Stomach smooth muscle (tissue), 2 donors: ENCODE data around the gene AKT2.

Source experiments
- H3K27ac ChIP-seq: one replicate; pipeline ENCODE4 v1.7.0; 2013; ENCODE audit warnings: mild to moderate bottlenecking, low read length, inconsistent platforms
- H3K27me3 ChIP-seq, 2 donors: one replicate each; pipeline ENCODE4 v1.7.0; 2013; ENCODE audit warnings: low read length in 2 of 2; ENCODE audit not compliant: insufficient read depth in 2 of 2, control insufficient read depth in 1 of 2
- H3K36me3 ChIP-seq, 2 donors: one replicate each; pipeline ENCODE4 v1.7.0; 2013; ENCODE audit warnings: low read length in 2 of 2; ENCODE audit not compliant: control insufficient read depth in 2 of 2, insufficient read depth in 2 of 2
- H3K4me1 ChIP-seq: one replicate; pipeline ENCODE4 v1.7.0; 2013; ENCODE audit warnings: low read length; ENCODE audit not compliant: control insufficient read depth, insufficient read depth
- H3K4me3 ChIP-seq, 2 donors: one replicate each; pipeline ENCODE4 v1.7.0; 2013; ENCODE audit warnings: low read length in 2 of 2
- H3K9ac ChIP-seq, 2 donors: one replicate each; pipeline ENCODE4 v1.7.0; 2013; ENCODE audit warnings: low read length in 2 of 2, mild to moderate bottlenecking in 1 of 2
- H3K9me3 ChIP-seq, 2 donors: one replicate each; pipeline ENCODE4 v1.7.0; 2013; ENCODE audit warnings: low read length in 2 of 2; ENCODE audit not compliant: control insufficient read depth in 2 of 2
- donor health status: healthy.
- donor health status: Pancreatic carcinoma.

AKT2 gene

DNA sequence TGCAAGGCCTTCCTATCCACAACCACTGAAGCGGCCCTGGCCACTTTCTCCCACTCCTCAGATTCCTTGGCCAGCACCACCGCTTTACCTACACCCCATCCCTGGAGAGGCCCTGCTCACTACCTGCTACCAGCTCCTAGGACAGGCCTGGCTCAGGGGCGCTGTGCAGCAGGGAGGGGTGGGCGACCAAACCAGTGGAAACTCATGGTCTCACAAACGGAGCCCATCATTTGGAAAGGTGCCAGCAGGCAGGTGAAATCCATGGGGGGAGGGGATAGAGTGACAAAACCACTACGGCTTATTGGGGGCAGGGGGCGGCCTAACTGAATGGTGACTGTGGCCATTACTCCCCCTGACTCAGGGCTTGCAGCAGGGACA is 35.4 kb upstream of the AKT2 start:
- no peaks in the 10 kb centered on the region for H3K9me3 ChIP-seq

DNA sequence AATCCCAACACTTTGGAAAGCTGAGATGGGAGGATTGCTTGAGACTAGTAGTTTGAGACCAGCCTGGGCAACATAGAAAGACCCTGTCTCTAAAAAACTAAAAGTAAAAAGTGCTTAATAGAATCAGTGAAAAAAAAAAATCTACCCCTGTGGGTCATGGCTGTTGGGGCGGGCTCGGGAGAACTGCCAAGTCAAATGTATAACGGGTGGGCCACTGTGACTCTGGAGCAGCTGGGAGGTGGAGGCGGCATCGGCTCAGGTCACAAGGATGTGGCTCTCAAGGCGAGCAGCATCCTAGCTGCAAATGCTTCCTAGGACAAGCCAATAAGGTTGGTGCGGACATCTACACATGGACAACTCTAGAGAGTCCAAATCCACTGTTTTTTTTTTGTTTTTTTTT is 32.2 kb upstream of the AKT2 start:
- Histone ChIP-seq H3K27me3 (no peaks in the 10 kb centered on the region), H3K9me3 (no peaks in the 10 kb centered on the region), H3K4me3 (no peak overlapping the region), H3K9ac (no peak overlapping the region), H3K4me1 (no peaks in the 10 kb centered on the region), H3K36me3 (peaks cover 10 to 20% of the 10 kb centered on the region in 2 donors), H3K27ac (no peak overlapping the region)

More for the DNA sequence above, 35.4 kb upstream of the AKT2 start:
- Histone ChIP-seq H3K4me3 (no peak overlapping the region), H3K36me3 (peaks cover 20 to 44% of the 10 kb centered on the region in 2 donors), H3K4me1 (no peaks in the 10 kb centered on the region), H3K27me3 (no peaks in the 10 kb centered on the region), H3K9ac (no peak overlapping the region), H3K27ac (no peak overlapping the region)

DNA sequence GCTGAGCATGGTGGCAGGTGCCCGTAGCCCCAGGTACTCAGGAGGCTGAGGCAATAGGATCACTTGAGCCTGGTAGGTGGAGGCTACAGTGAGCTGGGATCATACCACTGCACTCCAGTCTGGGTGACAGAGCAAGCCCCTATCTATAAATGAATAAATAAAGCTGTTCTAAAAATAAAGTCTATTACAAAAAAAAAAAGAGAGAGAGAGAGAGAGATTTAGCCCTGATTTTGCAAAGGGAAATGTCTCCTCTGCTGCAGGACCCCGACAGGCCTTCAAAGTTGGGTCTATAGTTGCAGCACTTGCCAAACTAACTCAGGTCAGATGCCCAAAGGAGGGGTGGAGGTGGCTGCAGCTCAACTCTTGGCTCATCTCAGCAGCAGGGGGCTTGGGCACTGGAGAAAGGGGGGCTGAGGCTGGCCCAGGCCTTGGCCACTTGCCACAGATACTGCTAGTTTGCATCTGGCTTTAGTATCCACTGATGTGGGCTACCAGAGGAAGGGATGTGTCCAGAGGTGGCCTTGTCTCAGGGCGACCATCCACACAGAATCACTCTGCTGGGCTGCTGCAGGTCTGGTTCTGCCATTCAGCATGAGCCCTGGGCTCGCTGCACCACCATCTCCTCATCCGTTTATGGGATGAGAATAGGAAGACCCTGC is 30.8 kb upstream of the AKT2 start:
- H3K36me3 ChIP-seq: peaks cover 3 to 8% of the 10 kb centered on the region in 2 donors
- H3K9ac ChIP-seq: no peak overlapping the region
- no peaks in the 10 kb centered on the region for H3K27me3 ChIP-seq
- no peak overlapping the region for H3K4me3 ChIP-seq
- H3K9me3 ChIP-seq: no peaks in the 10 kb centered on the region
- no peak overlapping the region for H3K27ac ChIP-seq
- no peaks in the 10 kb centered on the region for H3K4me1 ChIP-seq

DNA sequence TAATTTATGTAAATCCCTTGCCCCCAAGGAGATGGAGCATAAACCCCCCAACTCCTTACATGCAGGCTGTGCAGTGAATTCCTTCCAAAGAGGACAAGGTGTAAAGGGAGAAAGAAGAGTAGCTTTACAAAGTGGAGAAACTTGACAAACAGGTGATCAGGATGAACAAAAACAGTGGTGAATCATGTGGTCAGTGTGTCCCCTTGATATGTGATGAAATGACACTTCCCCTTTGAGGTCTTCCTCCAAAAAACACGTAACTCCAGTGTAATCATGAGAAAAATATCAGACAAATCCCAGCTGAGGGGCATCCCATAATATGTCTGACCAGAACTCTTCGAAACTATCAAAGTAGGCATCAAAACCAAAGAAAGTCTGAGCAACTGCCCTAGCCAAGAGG is 29.5 kb upstream of the AKT2 start:
- peaks cover 0 to 6% of the 10 kb centered on the region in 2 donors for H3K36me3 ChIP-seq
- H3K4me1 ChIP-seq: no peaks in the 10 kb centered on the region
- no peaks in the 10 kb centered on the region for H3K27me3 ChIP-seq
- no peak overlapping the region for H3K27ac ChIP-seq
- H3K4me3 ChIP-seq: no peak overlapping the region
- H3K9ac ChIP-seq: no peak overlapping the region
- no peaks in the 10 kb centered on the region for H3K9me3 ChIP-seq

DNA sequence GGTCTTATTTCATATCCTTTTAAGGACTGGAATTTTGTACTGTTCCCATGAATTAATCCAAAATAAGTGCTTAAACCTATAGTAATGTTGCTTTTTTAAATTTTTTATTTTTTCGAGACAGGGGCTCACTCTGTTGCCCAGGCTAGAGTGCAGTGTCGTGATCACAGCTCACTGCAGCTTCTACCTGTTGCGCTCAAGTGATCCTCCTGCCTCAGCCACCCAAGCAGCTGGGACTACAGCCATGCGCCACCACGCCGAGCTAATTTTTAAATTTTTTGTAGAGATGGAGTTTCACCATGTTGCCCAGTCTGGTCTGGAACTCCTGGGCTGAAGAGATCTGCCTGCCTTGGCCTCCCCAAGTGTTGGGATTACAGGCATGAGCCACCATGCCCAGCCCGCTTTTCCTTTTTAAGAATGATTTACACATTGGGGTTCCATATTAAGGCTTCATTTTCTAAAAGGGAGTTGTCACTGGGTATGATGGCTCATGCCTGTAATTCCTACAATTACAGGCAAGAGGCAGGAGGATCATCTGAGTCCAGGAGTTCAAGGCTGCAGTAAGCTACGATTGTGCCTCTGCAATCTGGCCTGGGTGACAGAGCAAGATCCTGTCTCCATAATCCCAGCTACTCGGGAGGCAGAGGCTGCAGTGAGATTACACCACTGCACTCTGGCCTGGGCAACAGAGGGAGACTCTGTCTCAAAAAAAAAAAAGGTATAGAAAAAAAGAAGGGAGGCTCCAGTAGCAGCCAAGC is 28.3 kb upstream of the AKT2 start:
- Histone ChIP-seq H3K36me3 (peaks cover 0 to 3% of the 10 kb centered on the region in 2 donors), H3K27ac (no peak overlapping the region)

DNA sequence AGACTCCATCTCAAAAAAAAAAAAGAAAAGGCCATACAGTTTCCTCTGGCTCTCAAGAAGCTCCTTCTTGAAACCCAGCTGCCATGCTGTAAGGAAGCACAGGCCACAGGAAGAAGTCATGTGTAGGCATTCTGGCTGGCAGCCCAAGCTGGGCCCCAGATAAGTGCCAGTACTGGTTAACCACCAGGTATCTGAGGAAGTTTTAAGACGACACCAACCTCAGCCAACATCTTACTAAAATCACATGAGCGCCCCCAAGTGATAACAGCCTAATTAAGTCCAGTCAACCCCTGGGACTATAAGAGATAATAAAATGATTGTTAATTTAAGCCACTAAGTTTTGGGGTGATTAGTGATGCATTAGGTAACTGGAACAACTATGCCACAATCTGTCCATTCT is 27.4 kb upstream of the AKT2 start:
- peaks cover 0 to 3% of the 10 kb centered on the region in 2 donors for H3K36me3 ChIP-seq
- no peak overlapping the region for H3K4me3 ChIP-seq
- H3K9ac ChIP-seq: no peak overlapping the region
- no peaks in the 10 kb centered on the region for H3K4me1 ChIP-seq
- no peaks in the 10 kb centered on the region for H3K27me3 ChIP-seq
- H3K9me3 ChIP-seq: no peaks in the 10 kb centered on the region
- no peak overlapping the region for H3K27ac ChIP-seq

More for the DNA sequence above, 28.3 kb upstream of the AKT2 start:
- Histone ChIP-seq H3K9me3 (no peaks in the 10 kb centered on the region), H3K9ac (no peak overlapping the region), H3K4me3 (no peak overlapping the region), H3K27me3 (no peaks in the 10 kb centered on the region), H3K4me1 (no peaks in the 10 kb centered on the region)

DNA sequence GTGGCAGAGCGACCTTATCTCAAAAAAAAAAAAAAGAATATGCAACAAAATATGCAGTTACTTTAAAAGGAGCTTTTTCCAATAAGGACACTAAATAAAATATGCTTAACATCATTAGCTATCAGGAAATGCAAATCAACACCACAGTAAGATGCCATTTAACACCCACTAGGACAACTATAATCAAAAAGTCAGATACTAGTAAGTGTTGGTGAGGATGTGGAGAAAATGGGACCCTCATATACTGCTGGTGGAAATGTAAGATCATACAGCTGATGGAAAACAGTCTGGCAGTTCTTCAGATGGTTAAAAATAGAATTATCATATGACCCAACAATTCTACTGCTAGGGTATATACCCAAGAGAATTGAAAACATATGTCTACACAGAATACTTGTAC is 24.5 kb upstream of the AKT2 start:
- no peaks in the 10 kb centered on the region for H3K27me3 ChIP-seq

DNA sequence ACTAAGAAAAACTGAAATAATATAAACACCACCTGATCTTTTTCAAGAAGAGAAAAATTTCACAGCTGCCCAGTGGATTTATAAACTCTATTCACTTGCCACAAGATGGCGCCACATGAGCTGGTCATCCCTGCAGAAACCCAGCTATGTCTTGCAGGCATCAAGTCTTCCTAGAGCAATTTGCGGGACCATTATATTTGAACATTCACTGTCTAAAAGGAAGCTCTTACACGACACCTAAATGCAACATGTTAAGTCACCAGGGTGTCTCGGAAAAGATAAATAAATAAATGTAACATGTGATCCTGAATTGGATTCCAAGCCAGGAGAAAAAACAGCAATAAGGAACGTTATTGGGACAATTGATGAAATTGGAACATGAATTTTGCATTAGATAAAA is 20.3 kb upstream of the AKT2 start:
- Histone ChIP-seq H3K4me3 (no peak overlapping the region), H3K9me3 (no peaks in the 10 kb centered on the region), H3K4me1 (no peaks in the 10 kb centered on the region), H3K9ac (no peak overlapping the region), H3K27ac (no peak overlapping the region), H3K27me3 (no peaks in the 10 kb centered on the region), H3K36me3 (no peaks in the 10 kb centered on the region)

More for the DNA sequence above, 24.5 kb upstream of the AKT2 start:
- Histone ChIP-seq H3K36me3 (no peaks in the 10 kb centered on the region), H3K4me3 (no peak overlapping the region), H3K4me1 (no peaks in the 10 kb centered on the region), H3K9me3 (no peaks in the 10 kb centered on the region), H3K27ac (no peak overlapping the region), H3K9ac (no peak overlapping the region)

DNA sequence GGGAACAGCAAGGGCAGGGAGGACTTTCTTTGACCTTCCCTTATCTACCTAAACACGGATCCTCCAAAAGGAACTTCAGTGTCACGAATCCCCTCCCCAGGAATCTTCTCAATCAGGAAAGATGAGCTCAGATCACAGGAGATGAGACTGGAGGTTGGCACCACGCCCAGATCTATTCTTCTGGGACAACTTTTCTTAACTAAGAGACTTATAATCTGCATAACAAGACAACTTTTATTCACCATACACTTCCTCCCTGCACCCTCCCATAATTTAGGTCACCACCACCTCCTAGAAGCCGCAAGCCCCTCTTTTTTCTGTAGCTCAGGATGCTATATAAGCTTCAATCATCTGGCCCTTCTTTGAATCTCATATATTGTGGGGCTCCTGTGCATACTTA is 19.2 kb upstream of the AKT2 start:
- no peaks in the 10 kb centered on the region for H3K36me3 ChIP-seq
- no peaks in the 10 kb centered on the region for H3K9me3 ChIP-seq
- no peaks in the 10 kb centered on the region for H3K27me3 ChIP-seq
- no peak overlapping the region for H3K9ac ChIP-seq
- no peak overlapping the region for H3K4me3 ChIP-seq
- no peaks in the 10 kb centered on the region for H3K4me1 ChIP-seq
- H3K27ac ChIP-seq: no peak overlapping the region

DNA sequence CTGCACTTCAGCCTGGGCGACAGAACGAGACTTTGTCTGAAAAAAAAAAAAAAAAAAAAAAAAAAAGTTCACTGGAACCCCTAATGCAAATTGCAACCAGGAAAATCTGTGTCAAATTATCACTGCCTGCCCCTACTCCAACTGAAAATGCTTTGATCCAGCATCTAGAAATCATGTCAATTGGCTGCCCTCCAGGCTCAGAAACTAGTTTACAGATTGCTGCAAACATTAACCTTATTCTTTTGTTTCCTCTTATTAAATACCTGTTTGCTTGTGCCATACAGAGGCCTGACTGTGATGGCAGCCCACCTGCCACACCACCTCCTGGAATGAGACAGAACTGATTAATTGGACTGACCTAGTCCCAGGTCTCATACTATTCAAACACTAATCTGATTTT is 18.6 kb upstream of the AKT2 start:
- Histone ChIP-seq H3K4me1 (no peaks in the 10 kb centered on the region), H3K9ac (no peak overlapping the region), H3K9me3 (no peaks in the 10 kb centered on the region), H3K4me3 (no peak overlapping the region), H3K27ac (no peak overlapping the region), H3K27me3 (no peaks in the 10 kb centered on the region), H3K36me3 (no peaks in the 10 kb centered on the region)
